OCI-LY1 (cell line): ENCODE measurements around the gene FADS6.

Experiments used
- H2AFZ ChIP-seq: fragments of 200-600 bp; sonication (generic), shearing (Covaris generic); 2 replicates; pipeline ENCODE4 v1.6.0; 2014; ENCODE audit warnings: antibody characterized with exemption, mild to moderate bottlenecking, low read length
- H3F3A ChIP-seq: fragments of 200-600 bp; sonication (generic), shearing (Covaris generic); 2 replicates; pipeline ENCODE4 v1.6.0; 2014; ENCODE audit warnings: mild to moderate bottlenecking, antibody characterized with exemption, low read length, moderate library complexity; ENCODE audit not compliant: insufficient read depth
- H3K27ac ChIP-seq: fragments of 200-600 bp; sonication (generic); 2 replicates; pipeline ENCODE4 v1.5.1; 2014; ENCODE audit warnings: low read length, mixed run types, mild to moderate bottlenecking, low read depth; ENCODE audit not compliant: poor library complexity, severe bottlenecking
- H3K27me3 ChIP-seq: fragments of 200-600 bp; sonication (generic); 2 replicates; pipeline ENCODE4 v1.6.0; 2014; ENCODE audit warnings: antibody characterized with exemption, mild to moderate bottlenecking, low read length, moderate library complexity; ENCODE audit not compliant: insufficient read depth
- H3K36me3 ChIP-seq: fragments of 200-600 bp; sonication (generic); 2 replicates; pipeline ENCODE4 v1.6.1; 2014; ENCODE audit warnings: mild to moderate bottlenecking, antibody characterized with exemption, low read length, moderate library complexity, mixed read lengths; ENCODE audit not compliant: insufficient read depth
- H3K4me1 ChIP-seq: fragments of 200-600 bp; sonication (generic); 2 replicates; pipeline ENCODE4 v1.5.1; 2014; ENCODE audit warnings: mild to moderate bottlenecking, low read length, moderate library complexity; ENCODE audit not compliant: insufficient read depth, severe bottlenecking
- H3K4me2 ChIP-seq: fragments of 200-600 bp; sonication (generic), shearing (Covaris generic); 2 replicates; pipeline ENCODE4 v1.6.1; 2014; ENCODE audit warnings: low read length
- H3K4me3 ChIP-seq: fragments of 200-600 bp; sonication (generic); 2 replicates; pipeline ENCODE4 v1.5.1; 2014; ENCODE audit warnings: low read length, low read depth, mild to moderate bottlenecking, mixed read lengths; ENCODE audit not compliant: poor library complexity, severe bottlenecking
- H3K79me2 ChIP-seq: fragments of 200-600 bp; shearing (Covaris generic); 2 replicates; pipeline ENCODE4 v1.6.1; 2016; ENCODE audit warnings: mixed run types, low read length, mixed read lengths; ENCODE audit not compliant: insufficient read depth
- H3K9ac ChIP-seq: fragments of 200-600 bp; sonication (generic), shearing (Covaris generic); 2 replicates; pipeline ENCODE4 v1.6.1; 2014; ENCODE audit warnings: mild to moderate bottlenecking, low read length, mixed read lengths
- H3K9me2 ChIP-seq: fragments of 200-600 bp; sonication (generic), shearing (Covaris generic); 2 replicates; pipeline ENCODE4 v1.6.1; 2014; ENCODE audit warnings: low read depth, mild to moderate bottlenecking, low read length, mixed read lengths
- H3K9me3 ChIP-seq: fragments of 200-600 bp; shearing (Covaris generic); 2 replicates; pipeline ENCODE4 v1.6.1; 2014; ENCODE audit warnings: low read length, mixed read lengths
- H4K20me1 ChIP-seq: fragments of 200-600 bp; sonication (generic), shearing (Covaris generic); 2 replicates; pipeline ENCODE4 v1.6.0; 2016; ENCODE audit warnings: mild to moderate bottlenecking, low read length; ENCODE audit not compliant: insufficient read depth
- CTCF ChIP-seq: fragments of 200-600 bp; sonication (generic), shearing (Covaris generic); IDR thresholded peaks from 2 replicates; pipeline ENCODE4 v1.5.1; 2017; ENCODE audit warnings: mild to moderate bottlenecking, antibody characterized with exemption, low read length, moderate library complexity, mixed read lengths
- EZH2 ChIP-seq: fragments of 200-600 bp; sonication (generic), shearing (Covaris generic); IDR thresholded peaks from 2 replicates; pipeline ENCODE4 v1.8.0; 2017; ENCODE audit warnings: borderline replicate concordance, mixed run types, mild to moderate bottlenecking, antibody characterized with exemption, low read length, moderate library complexity, mixed read lengths

FADS6 gene

GRCh38 chr17:74920306-74920620, 26.8 kb upstream of the FADS6 start:
- Histone ChIP-seq H3K4me1 (peaks cover 4% of the 10 kb centered on the region), H3F3A (no peaks in the 10 kb centered on the region), H3K9ac (no peak overlapping the region), H3K27me3 (peaks cover 7% of the 10 kb centered on the region; the same call in 1 of the 2 replicates), H2AFZ (no peak overlapping the region), H3K4me3 (no peak overlapping the region), H3K9me2 (no peaks in the 10 kb centered on the region), H3K27ac (no peak overlapping the region), H3K4me2 (no peak overlapping the region), H3K36me3 (no peaks in the 10 kb centered on the region), H3K9me3 (no peaks in the 10 kb centered on the region), H3K79me2 (no peaks in the 10 kb centered on the region), H4K20me1 (no peaks in the 10 kb centered on the region)
- TF ChIP-seq EZH2 (no peak), CTCF (no peak)

GRCh38 chr17:74919440-74920305, 26.2 kb upstream of the FADS6 start:
- Histone ChIP-seq H3K27me3 (peaks cover 10% of the 10 kb centered on the region; the same call in 1 of the 2 replicates), H3K9ac (no peak overlapping the region), H3K4me1 (peaks cover 4% of the 10 kb centered on the region), H3K27ac (no peak overlapping the region), H3K4me2 (no peak overlapping the region), H3K9me3 (no peaks in the 10 kb centered on the region), H3K36me3 (no peaks in the 10 kb centered on the region), H3K79me2 (no peaks in the 10 kb centered on the region), H4K20me1 (no peaks in the 10 kb centered on the region), H3K4me3 (no peak overlapping the region), H2AFZ (no peak overlapping the region), H3K9me2 (no peaks in the 10 kb centered on the region), H3F3A (no peaks in the 10 kb centered on the region)
- TF ChIP-seq CTCF, result peak; percentile 16; the same call in 1 of the 2 replicates
- TF ChIP-seq EZH2, result no peak

GRCh38 chr17:74918906-74919305, 25.5 kb upstream of the FADS6 start:
- no peaks in the 10 kb centered on the region for H3K36me3 ChIP-seq
- H3K79me2 ChIP-seq, result no peaks in the 10 kb centered on the region
- no peak overlapping the region for H3K4me2 ChIP-seq
- H3K9me3 ChIP-seq, result no peaks in the 10 kb centered on the region
- H3K27me3 ChIP-seq, result peaks cover 10% of the 10 kb centered on the region; the same call in 1 of the 2 replicates
- no peak overlapping the region for H3K4me3 ChIP-seq
- no peaks in the 10 kb centered on the region for H3K9me2 ChIP-seq
- no peaks in the 10 kb centered on the region for H4K20me1 ChIP-seq
- no peak for TF ChIP-seq EZH2
- TF ChIP-seq CTCF, result no peak
- H3K27ac ChIP-seq, result no peak overlapping the region
- H3K4me1 ChIP-seq, result peaks cover 4% of the 10 kb centered on the region
- H2AFZ ChIP-seq, result no peak overlapping the region
- no peak overlapping the region for H3K9ac ChIP-seq
- H3F3A ChIP-seq, result no peaks in the 10 kb centered on the region
